ENCODE measurements around the gene PGLYRP1.

Gene PGLYRP1

DNA sequence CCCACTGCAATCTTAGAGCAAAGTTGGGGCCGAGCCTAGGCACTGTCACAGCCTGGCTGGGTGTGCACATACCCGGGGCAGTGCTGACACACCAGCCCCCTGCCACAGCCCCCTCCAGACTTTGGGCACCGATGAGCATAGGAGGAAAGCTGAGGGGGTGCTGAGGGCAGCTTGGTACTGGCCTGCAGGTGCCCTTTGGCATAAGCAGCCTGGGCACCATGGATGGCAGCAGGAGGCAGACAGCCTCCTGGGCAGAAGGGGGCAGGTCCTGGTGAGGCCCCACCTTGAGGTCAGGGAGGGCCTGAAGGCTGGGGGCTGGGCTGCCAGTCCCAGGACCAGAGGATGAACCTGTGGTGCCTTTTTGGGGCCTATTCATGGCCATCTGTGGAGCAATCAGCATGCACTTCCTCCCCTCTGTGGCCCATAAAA lies 9.8 kb upstream of the PGLYRP1 start:
- no peak for DNase-seq (ENCODE audit: low spot score)

DNA sequence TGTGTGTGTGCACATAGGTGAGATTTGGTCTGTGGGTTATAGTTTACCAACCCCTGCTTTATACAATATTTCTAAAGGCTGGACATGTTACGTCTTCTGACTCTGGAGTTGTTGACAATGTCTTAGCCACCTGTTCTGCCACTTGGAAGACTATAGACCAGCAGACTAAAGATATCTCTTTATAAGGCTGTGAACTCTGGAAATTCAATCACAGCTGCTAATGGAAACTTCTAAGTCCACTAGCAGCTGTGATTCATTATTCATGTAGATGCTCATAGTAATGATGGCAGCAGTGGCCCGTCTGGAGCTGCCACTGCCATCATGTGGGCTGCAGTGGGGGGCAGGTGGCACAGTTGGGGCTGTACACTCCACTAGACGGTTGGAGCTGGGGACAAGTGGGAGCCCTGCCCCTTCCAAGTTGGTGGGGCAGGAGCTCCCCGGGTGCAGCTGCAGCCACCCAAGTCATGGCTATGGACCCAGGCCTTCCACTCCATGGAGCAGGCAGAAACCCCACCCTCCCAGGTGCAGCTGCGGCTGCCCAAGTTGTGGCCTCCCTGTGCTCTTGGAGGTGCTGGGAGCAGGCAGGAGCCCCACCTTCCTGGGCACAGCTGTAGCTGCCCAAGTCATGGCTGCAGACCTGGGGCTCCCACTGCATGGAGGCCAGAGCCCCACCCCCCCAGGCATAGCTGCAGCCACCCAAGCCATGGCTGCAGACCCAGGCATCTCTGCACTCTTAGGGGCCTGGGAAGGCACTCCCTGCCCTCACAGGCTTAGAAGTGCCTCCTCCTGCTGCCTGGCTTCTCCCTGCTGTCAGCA lies 9.1 kb upstream of the PGLYRP1 start:
- DNase-seq (ENCODE audit: low spot score), result no peak

DNA sequence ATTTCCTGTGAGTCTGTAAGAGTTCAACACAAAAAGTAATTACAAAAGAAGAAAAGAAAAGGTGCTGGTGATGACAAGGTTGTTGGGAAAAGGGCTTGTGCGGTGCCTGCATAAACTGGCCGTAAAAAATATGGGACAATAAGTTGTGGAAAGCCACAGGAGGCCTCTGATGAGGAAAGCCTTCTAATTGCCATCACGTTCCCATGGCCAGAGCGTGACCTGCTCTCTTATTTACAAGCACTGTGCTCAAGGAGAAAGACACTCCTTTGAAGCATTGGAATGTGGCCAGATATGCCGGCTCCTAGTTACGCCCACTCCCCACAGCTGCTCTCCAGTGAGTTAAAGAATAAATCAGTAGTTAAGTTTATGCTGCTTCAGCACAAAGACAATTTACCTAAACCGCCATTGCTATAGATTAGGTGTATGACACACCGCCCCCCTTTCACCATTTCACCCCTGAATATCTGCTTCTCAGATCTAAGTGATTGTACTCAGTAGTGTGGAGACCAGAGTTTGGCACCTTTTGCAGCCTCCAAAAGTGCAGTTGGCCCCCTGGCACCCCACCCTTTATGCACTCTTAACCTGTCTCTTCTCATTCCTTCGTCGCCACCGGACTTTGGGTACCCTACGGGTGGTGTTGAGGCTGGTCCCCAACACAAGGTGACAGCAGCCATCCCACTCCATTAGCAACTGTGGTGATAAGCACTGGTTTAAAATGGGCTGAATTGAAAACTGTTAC lies 8.1 kb upstream of the PGLYRP1 start:
- no peak for DNase-seq (ENCODE audit: low spot score)

DNA sequence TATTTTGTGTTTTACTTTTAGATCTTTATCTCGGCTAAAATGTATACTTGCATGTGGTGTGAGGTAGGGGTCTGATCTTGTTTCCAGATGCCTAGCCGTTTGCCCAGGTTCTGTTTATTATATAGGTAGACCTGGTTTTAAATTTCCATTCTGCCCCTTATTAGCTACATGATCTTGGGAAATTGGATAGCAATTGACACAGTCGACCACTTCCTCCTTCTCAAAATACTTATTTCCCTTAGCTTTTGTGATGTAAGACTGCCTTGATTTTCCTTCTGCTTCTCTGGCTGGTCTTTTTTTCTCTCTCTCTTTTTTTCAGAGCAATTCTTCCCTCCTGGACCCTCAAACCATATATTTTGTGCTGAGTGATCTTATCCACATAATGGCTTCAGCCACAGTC lies 3.0 kb upstream of the PGLYRP1 start:
- DNase-seq (ENCODE audit: low spot score), result no peak

DNA sequence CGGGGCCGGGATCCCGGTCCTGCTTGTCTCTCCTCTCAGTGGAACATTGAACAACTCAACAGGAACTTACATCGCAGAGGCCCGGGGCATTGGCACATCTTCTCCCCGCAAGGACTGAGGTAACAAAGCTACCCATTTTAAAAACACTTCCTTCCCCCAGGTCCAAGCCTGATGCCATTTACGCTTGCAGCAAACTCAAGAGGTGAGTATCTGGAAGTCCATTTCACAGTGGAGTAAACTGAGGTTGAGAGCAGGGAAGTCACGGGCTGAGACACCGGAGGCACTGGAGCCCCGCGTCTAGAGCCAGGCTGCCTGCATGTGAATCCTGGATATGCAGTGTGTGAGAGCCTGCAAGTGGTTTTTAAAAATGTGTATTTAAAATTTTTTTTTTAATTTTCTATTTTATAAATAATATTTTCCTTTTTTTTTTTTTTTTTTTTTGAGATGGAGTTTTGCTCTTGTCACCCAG lies 492 bp upstream of the PGLYRP1 start:
- no peak for DNase-seq (ENCODE audit: low spot score)

DNA sequence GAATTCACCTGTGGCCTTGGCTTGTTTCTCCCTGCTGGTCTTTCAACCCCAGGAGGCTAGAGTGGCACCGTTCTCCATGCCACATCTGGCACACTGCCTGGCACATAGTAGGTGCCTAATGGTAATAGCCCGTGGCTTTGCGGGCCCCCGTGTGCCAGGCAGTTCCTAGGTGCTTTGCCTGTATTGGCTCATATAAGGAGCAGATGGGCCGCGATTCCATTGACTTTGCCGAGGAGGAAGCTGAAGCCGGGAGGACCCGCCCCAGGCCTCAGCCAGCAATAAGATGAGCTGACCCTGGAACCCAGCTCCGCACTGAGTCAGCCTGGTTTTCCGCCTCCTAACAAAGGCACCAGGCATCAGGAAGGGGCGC lies 807 bp downstream of the PGLYRP1 start:
- DNase-seq (ENCODE audit: low spot score), result no peak

DNA sequence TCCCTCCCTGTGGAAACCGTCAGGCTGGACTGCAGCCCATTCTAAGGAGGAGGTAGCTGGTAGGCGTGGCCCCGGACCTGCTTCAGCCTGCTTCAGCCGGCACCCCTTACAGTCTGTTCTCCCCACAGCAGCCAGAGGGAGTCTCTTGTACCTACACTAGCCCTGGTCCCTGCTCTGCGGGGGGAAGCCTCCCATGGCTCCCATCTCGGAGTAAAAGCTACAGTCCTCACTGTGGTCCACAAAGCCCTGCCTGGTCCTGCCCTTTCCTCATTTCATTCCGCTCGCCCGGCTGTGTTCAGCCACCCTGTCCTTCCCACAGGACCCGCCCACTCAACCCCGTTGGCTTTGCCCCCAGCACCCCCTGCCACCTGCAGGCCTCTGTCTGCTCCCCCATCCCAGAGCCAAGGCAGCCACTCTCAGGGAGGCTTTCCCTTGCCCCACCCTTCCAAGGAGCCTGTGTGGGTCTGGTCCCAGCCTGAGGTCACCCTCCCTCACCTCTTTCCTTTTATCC lies 1.3 kb downstream of the PGLYRP1 start:
- no peak for DNase-seq (ENCODE audit: low spot score)

DNA sequence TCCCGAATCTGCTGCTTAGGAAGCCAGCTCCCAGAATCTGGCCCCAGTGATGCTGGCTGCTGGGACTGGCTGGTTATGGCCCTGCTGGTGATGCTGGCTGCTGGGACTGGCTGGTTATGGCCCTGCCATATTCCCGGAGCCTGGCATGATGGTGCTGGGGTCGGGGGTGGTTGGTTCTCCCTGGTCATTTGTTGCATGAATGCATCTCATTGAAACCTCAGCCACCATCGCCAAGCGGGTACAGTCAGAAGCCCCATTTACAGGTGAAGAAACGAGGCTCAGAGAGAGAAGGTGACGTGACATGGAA lies 2.1 kb downstream of the PGLYRP1 start:
- no peak for DNase-seq (ENCODE audit: low spot score)

DNA sequence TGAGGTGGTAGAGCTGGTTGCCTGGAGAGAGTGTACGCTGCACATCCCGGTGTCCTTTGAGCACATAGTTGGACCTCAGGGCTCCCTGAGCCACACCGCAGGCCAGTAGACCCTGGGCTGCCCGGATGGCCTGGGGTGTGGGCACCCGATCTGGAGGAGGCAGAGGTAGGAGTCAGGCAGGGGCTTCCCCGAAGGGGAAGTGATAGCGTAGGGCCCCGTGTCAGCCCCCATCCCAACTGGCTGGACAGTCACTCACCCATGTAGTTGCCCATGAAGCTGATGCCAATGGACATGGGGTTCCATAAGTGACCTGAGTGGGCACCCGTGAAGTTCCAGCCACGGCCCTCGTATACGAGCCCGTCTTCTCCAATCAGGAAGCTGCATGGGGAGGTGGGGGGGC lies 3.6 kb downstream of the PGLYRP1 start:
- DNase-seq (ENCODE audit: low spot score), result no peak

DNA sequence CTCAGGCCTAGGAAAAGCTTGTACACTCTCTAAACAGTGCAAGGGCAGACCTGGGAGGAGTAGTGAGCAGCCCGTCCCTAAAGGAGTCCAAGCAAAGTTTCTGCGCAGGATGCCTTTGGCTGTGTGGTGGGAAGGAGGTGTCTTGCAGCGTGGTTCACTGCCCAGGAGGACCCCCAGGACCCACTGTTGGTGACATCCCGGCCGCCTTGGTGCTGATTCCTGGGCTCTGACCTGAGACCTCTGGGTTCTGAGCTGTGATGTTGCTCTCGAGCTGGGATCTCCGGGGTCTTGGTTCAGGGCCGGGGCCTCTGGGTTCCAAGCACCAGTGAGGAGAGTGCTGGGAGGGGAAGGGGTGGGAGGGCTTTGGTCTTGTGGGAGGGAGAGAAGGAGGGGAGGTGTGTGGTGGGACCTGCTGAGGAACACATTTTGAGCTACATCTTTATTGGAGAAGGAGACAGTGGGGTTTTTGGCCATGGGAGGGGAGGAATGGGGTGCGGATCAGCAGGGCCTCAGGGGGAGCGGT lies 4.1 kb downstream of the PGLYRP1 start:
- no peak for DNase-seq (ENCODE audit: low spot score)

DNA sequence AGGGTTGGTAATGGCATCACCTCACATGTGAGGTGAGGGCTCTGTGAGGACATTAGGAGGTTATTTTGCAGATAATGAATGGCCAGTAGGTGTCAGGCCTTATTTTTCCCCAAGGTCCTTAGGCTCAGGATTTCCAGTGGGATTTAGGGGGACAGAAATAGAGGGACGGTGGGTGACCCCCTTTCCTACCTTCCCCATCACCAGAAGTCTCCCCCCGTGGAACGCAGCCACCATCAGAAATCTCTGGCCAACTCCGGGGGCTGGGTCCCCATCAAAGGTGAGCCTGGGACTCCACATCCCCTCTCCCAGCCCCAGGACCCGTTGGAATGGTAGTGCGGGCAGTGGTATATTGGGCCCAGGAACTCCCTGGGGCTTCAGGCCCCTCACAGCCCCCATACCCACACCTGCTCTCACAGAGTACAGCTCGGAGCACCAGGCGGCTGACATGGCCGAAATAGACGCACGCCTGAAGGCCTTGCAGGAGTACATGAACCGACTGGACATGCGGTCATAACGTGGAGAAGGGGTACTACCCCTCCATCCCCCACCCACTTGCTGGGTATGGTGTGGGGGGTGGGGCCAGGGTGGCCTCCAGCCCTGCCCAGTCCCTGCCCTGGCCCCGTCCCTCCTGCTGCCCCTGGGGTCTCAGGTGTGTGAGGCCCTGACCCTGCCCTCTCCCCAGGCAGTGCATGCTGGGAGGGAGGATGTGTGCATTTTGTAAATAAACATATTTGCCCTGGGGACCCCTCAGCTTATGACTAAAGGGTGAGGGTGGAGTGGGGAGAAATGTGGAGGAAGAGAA lies 4.8 kb downstream of the PGLYRP1 start:
- DNase-seq (ENCODE audit: low spot score), result no peak

DNA sequence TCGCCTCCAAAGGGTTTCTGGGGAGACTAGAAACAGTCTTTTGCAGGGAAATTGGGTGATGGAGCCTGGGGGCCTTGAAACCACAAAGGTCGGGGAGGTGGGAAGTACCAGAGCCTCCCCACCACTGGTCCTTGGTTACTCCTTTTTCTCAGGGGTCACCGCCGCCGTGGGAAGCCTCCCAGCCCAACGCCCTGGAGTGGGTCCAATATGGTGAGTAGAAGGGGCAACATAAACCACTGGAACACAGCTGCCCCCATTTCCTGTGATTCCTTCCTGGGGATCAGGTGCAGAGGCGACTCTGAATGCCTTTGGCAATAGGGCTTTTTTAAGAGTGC lies 5.8 kb downstream of the PGLYRP1 start:
- DNase-seq (ENCODE audit: low spot score), result no peak

DNA sequence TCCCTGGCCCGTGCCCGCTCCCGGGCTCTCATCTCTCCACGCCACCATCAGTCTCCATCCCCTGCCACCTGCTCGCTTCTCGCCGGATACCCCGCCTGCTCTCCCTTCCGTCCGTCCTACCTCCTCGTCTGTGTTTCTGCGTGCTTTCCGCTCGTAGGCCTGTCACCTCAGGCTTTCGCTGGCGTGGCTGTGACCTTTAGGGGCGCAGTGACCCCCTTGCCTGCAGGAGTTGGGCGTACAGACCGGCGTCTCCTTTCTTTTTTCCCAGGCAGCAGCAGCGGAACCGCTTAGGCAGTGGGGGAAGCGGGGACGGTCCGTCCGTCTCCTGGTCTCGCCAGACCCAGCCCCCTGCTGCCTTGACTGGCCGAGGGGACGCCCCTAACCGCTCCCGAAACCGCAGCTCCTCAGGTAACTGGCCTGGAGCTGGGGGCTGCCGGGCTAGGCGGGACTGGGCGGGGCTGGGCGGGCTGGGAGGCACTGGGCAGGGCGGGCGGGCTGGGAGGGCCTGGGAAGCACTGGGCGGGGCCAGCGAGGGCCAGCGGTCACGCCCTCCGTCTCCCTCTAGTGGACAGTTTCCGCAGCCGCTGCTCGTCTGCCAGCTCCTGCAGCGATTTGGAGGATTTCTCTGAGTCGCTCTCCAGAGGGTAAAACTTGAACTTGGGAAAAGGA lies 6.3 kb downstream of the PGLYRP1 start:
- DNase-seq (ENCODE audit: low spot score), result peak; percentile 75

DNA sequence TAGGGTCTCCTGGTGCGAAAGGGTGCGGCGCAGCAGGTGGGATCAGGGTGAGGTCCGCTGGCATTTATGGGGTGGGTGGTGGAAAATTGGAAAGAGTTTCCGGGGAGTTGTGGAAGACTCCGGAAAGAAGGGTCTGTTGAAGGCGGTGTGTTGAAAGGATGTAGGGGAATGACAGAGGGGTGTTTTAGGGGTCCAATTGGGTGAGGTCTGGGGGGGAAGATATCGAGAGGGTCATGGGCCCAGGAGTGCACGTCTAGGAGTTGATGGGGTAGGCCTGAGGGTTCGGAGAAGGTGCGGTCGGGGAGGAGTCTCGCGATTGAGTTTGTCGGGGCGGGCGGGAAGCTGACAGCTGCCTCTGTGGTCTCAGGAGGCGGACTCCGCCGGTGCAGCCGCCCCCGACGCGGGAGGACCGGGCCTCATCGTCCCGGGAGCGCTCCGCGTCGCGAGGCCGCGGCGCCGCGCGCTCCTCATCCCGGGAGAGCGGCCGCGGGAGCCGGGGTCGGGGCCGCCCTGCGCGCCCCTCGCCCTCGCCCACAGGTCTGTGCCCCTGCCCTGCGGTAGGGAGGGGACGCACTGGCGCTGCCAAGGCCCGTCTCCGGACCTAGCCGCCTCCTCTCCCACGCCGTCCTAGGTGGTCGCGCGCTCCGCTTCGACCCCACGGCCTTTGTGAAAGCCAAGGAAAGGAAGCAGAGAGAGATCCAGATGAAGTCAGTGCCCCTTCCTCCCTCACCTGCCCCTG lies 7.0 kb downstream of the PGLYRP1 start:
- DNase-seq (ENCODE audit: low spot score), result no peak

DNA sequence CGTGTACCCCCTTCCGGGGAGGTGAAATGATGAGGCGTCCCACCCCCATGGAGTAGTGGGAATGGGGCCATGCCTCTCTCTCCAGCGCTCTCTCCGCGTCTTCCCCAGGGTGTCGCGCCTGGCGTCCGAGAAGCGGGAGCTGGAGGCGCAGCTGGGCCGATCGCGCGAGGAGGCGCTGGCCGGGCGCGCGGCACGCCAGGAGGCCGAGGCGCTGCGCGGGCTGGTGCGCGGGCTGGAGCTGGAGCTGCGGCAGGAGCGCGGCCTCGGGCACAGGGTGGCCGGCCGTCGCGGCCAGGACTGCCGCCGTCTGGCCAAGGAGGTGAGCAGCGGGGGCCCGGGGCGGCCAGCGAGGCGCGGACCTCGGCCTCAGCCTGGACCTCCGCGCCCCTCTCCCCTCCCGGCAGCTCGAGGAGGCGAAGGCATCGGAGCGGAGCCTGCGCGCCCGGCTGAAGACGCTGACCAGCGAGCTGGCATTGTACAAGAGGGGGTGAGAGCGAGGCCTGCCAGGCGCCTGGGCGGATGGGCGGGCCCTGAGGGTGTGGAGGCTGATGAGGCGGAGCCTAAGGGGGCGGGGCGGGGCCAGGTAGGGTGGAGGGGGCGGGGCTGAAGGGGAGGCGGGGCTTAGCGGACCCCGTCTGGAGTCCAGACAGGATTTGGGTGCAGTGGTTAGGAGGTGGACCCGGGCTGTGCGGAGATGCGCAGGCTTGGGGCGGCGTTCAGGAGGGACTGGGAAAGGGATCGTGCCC lies 7.7 kb downstream of the PGLYRP1 start:
- peak; percentile 82 for DNase-seq (ENCODE audit: low spot score)

DNA sequence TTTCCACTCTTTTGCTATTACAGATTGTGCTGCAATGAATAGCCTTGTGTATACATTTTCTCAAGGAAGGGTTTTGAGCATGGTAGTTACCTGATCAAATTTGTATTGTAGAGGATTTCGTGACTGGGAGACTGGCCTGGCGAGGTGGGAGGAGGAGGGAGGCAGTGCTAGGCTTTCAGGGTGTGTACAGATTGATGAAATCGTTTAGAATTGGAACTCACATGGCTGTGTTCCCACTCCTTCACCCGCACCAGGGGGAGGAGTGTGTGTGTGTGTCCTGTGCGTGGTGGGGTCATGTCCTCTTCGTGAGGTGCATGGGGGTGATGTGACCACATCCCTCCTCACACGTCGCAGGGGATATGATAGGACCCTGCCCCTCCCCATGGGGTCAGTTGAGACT lies 8.3 kb downstream of the PGLYRP1 start:
- no peak for DNase-seq (ENCODE audit: low spot score)

DNA sequence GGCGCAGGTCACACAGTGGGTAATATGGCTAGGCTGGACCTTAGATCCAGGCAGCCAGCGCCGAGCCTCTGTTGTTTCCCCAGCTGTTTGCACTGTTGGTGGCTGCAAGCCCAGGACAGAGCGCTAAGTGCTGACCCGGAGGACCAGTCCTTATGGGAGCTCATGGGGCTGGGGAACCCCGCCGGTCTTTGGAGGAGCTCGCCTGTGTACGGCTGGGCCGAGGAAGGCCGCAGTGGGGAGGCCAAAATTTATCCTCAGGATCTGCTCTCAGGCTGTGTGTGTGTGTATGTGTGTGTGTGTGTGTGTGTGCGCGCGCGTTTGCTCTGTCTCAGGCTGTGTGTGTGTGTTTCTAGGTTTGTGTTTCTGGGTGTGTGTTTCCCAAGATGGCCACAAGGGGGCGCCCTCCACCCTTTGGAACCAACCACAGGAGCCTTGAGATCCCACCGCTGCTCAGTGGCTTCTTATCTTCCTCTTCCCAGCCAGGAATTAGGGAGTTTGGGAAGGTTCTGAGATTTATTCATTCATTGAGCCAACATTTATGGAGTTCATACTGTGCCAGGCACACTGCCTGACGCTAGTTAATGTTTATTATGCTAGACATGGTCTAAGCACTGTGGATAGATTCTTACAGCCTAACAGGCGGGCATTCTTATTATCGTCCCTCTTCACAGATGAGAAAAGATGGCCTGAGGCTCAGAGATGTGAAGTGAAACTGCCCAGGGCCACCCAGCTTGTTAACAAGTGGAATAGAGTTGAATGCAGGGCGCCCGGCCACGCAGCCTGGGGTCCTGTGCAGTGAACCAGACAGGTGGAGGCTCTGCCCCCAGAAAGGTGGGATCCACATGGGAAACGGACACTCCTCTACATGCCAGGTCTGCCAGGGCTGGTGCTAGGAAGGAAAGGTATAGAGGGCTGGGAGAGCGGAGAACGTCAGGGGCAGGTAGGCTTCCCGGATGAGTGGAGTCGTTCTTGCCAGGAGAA lies 13.0 kb downstream of the PGLYRP1 start:
- peak; percentile 73 for DNase-seq (ENCODE audit: low spot score)

DNA sequence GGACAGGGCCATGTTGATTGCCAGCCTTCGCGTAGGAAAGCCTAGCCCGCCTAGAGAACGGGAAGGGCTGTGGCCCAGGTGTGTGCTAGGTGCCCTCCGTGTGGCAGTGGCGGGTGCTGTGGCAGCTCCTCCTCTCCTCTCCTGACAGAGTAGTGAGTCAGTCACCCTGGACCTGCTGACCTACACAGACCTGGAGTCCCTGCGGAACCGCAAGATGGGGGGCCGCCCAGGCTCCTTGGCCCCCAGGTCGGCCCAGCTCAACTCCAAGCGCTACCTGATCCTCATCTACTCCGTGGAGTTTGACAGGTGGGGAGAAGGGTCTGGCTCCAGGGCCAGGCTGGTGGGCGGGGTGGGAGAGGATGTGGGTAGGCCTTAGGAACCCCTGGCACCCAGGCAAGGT lies 16.4 kb downstream of the PGLYRP1 start:
- DNase-seq (ENCODE audit: low spot score), result no peak

DNA sequence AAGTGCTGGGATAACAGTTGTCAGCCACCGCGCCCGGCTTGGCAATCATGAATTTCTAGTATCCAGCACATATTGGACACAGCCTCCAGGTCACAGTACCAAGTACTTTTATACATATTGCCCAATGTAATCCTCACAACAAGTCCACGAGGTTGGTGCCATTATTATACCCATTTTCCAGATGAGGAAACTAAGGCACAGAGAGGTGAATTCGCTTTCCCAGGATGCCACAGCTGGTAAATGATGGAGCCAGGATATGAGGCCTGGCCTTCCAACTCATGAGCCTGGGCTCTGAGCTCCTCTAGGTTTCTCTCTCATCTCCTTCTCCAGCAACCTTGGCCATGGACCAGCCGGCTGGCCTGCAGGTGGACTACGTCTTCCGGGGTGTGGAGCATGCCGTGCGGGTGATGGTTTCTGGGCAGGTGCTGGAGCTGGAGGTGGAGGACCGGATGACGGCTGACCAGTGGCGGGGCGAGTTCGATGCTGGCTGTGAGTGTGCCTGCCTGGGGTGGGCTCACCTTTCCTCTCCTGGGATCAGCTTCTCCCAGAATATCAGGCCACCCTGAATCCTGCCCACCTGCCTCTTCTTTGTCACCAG lies 20.1 kb downstream of the PGLYRP1 start:
- DNase-seq (ENCODE audit: low spot score), result no peak
